NCI-H187 treated with DMSO at 0.1 percent for 48 hours (cell line): ENCODE data around the gene ACOT6.
"Not testable (repeated sequence)": the region's sequence is repeated elsewhere in the genome, so short reads cannot be mapped to it uniquely, and the experiment has no call there.

Experiments
- DNase-seq: peaks from one replicate; lab custom pipeline; 2025; lab: John Stamatoyannopoulos, UW

The ACOT6 gene

DNA sequence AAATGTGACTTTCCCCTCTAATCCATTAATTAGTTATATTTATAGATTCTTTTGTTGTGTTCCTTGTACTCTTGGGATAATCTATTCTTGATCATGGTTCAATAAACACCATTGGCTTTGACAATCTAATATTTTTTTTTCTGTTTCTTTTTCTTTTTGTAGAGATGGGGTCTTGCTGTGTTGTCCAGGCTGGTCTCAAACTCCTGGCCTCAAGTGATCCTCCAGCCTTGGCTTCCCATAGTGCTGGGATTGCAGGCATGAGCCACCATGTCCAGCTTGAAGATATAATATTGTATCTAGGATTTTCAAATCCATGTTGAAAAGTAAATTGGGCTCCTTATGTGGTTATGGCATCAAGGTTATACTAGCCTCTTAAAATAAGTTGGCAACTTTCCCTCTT, 38.7 kb downstream of the ACOT6 start:
- DNase-seq, result no peak

DNA sequence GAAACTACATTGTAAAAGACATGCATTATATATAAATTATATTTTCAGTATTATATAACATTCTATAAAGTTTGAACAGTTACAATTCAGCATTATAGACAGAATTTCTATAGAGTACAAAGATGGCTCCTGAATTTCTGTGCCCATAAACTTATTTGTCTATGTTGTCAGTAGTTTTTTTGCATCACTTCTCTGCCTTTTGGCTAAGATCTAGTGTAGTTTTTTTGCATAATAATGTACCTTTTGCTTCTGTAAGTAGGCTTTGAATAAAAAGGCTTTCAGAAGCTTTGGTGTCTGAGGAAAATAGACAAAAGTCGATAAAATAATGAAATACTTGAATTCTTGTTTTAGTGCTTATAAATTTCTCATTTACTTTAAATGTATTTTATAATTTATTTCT, 43.5 kb downstream of the ACOT6 start:
- no peak for DNase-seq

DNA sequence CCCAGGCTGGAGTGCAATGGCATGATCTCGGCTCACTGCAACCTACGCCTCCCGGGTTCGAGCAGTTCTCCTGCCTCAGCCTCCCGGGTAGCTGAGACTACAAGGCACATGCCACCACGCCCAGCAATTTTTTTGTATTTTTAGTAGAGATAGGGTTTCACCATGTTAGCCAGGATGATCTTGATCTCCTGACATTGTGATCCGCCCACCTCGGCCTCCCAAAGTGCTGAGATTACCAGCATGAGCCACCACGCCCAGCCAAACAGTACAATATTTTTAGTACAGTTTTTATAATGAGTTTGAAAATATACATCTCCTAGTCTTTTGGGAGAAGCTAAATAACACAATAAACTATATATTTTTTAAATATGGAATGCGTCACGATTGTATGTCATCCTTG, 46.9 kb downstream of the ACOT6 start:
- DNase-seq, result not testable (repeated sequence)

DNA sequence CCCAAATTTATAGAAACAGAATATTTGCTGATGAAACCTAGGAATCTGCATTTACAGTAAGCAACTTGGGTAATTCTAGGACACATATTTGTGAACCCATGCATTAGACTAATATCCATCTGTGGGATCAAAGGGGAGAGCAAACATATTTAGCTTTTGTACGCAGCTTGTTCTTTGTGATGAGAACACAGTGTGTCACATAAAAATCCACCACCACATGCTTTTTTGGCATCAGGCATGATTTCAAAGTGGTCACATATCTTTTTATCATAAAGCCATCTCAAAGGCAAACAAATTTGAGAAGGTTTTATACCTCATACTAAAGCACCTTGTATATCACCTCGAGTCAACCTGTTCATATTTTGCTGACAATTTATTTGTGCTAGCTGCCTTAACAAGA, 48.2 kb downstream of the ACOT6 start:
- DNase-seq, result no peak

DNA sequence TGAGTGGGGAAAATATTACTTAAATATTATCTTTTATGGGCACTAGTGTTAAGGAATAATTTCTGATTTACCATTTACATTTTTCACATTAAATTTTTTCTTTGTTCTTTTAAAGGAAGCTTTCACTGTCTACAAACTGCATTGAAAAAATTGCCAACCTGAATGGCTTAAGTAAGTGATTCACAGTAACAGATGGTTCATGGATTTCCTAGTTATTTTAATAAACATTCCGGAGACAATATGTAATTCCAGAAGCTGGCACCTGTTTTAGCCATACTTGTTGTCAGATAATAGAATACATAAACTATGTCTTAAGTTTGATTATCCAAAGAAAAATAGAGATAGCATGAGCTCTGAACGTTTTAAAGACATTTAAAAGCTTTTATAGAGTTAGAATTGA, 49.6 kb downstream of the ACOT6 start:
- no peak for DNase-seq

DNA sequence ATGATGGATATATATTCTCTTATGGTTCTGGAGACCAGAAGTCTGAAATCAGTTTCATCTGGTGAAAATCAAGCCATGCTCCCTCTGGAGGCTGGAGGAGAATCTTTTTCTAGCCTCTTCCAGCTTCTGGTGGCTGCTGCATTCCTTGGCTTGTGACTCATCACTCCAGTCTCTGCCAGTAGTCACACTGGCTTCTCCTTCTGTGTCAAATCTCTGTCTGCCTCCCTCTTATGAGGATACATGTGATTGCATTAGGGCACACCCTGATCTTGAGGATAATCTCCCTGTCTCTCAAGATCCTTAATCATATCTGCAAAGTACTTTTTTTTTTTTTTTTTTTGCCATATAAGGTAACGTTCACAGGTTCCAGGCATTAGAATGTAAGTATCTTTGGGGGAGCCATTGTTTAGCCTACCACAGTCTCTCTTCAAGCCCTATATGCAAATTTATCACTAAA, 50.2 kb downstream of the ACOT6 start:
- DNase-seq, result no peak

DNA sequence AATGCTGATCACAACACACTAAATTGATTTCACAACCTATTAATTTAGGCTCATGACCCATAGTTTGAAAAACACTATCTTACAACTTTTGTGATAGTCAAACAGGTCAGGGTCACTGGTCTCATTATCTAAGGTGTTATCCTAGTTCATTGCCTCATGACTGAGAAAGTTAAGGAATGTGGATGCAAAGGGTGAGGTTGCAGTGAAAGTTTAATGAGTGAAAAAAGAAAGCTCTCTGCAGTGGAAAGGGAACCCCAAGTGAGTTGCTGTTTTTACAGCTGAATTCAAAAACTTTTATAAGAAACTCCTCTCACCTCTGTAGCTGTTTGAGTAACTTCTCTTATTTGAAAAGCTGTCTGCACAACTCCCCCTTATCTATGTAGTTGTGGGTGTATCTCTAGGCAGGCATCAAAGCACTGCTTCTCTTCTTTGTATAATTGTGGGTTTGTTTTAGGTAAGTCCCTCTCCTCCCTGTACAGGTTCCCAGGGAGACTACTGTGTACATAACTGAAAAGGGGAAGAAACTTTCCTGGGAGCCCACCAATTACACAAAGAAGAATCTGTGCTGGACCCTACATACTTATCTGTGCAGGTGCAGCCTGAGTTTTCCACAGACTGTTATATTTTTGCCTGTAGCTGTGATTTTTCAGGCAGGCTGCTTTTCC, 51.4 kb downstream of the ACOT6 start:
- no peak for DNase-seq

DNA sequence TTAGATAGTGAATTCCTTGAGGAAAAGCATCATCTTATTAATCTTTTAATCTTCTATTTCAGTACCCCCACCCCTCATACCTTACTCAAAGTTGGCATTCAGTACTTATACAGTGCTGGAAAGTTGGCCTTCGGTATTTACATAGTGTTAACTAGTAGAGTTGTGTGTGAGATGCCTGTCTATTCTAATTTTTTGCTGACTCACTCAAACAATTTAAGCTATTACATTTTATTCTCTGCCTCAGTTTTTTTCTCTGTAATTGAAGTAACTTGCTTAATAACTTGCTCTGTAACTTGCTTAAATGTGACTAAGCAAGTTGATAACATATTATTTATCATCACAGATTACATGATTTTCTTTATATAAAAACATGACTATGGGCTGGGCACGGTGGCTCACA, 52.8 kb downstream of the ACOT6 start:
- DNase-seq, result no peak

DNA sequence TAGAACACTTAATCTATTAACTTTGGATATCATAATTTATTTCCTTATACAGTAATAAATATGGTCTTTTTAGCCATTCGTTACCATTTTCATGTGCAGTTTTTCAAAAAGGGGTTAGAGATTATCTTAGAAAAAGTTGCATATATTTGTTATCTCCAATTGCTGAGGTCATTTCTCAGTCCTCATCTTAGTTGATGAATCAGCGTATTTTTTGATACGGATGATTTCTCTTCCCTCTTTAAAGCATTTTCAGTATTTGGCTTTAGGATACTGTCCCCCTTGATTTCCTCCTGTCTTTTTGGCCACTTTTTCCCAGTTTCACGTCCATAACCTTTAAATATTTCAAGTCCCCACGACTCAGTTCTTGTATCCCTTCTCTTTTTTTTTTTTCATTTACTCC, 54.3 kb downstream of the ACOT6 start:
- DNase-seq, result no peak

DNA sequence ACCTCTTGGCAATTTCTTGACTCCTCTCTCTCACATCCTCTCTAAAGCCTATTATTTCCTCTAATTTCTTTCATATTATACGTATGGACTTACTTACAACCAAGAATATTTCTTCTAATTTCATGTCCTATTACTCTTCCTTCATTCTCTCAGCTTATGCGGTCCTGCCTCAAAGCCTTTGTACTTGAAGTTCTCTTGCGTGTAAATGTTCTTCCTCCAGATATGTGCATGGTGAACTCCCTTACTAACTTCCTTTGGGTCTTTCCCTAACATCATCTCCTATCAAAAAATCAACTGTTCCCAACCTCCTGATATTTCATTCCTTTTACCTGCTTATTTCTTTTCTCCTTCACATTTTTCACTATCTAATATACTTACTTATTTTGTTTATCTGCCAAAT, 55.5 kb downstream of the ACOT6 start:
- DNase-seq, result no peak
